Myocyte (in vitro differentiated cells): ENCODE data around the gene MYCBP. TPM values are rescaled to one million over a fixed set of nuclear protein-coding genes. Genes with fewer than 3 reads are reported as not detected.
"Not testable (repeated sequence)": the region's sequence is repeated elsewhere in the genome, so short reads cannot be mapped to it uniquely, and the experiment has no call there.

Experiments
- DNase-seq: peaks from one replicate; pipeline ENCODE4 v3.0.0-alpha.2; 2012; ENCODE audit warnings: low read depth
- total RNA-seq: library from RNA; depleted of rRNA; stranded (reverse); fragments of >200 nt; gene quantifications from 2 replicates; pipeline ENCODE4 v1.2.3, GENCODE V29; 2014

MYCBP gene
- total RNA-seq, 1 donor from 2014 or later = 23.8 TPM

GRCh38 chr1:38870996-38871395 is 2.2 kb downstream of the MYCBP start:
- DNase-seq = no peak

GRCh38 chr1:38867208-38867607 is 5.9 kb downstream of the MYCBP start:
- no peak for DNase-seq

GRCh38 chr1:38865112-38865715 is 7.9 kb downstream of the MYCBP start:
- DNase-seq = no peak

DNA sequence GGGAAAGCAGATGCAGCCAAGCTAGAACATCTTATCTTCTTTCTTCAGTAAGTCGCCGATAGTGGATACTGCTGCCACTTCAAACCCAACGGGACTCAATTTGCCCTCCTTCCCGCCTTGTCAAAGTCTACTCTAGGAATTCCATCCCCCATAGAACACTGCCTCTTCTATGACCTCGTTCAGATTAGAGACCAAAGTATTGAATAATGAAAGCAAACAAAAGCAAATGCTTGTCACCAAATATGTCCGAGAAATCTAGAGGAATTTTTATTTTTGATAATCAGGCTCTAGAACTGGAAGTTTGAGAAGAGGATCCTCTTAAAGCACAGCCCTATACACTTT is 12.7 kb downstream of the MYCBP start:
- DNase-seq = no peak

DNA sequence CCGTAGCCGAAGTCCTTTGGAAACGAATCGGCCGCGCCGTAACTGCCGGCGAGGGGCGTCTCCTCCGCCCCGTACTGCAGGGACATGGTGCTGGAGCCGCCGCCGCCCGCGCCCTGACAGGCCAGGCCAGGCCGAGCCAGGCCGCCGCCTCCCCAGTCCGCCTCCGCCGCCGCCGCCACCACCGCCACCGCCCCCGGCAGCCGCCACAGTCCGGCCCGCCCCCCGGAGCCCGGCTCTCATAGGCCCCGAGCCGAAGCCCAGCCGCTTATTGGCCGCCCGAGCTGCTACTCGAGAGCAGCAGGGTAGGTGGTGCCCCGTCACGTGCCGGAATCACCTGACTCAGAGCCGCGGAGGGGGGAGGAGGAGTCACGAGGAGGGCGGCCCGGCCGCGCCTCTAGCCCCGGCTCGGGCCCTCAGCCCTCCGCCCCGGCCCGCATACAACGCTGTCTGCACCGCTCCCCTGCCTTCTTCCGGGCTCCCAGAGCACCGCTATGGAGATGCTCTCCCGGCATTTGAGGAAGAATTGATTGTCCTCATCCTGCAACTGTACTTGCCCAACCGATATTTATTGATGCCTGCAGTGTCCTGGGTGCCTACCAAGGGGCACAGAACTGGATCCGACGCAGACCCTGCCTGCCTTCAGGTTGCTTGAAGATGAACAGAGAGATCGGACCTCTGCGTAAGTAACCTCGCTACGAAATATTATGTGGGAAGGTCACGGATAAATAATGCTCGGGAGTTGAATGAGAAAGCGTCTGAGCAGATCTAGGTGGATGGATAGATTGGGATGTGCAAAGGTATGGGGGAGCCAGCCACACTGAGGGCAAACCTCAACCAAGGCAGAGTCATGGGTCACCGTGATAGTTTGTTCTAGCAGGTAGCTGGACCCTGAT is 13.3 kb downstream of the MYCBP start, which contains the start of gene RRAGC:
RRAGC (minus strand) TSS at position 212 of the 893 bp plus-strand sequence; CDS start at position 86, 126 bp downstream.
- DNase-seq = peak; percentile 99

GRCh38 chr1:38858833-38859560 is 14.2 kb downstream of the MYCBP start:
- DNase-seq = peak; percentile 47

DNA sequence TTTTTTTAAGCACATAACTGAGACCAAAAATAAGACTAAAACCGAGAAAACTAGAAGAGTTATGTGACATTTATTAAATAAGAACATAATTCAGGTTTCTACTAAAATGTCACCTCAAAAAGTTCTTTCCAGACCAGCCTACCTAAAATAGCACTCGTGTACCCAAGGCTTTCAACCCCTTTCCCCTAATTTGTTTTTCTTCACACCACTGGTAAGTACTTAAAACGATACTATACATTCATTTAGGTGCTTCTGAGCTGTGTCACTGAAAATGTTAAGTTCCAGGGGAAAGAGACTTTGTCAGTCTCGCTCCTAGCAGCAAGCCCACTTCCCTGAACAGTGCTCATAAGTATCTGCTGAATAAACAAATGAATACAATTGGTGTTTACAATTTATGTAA is 20.4 kb downstream of the MYCBP start:
- no peak for DNase-seq

DNA sequence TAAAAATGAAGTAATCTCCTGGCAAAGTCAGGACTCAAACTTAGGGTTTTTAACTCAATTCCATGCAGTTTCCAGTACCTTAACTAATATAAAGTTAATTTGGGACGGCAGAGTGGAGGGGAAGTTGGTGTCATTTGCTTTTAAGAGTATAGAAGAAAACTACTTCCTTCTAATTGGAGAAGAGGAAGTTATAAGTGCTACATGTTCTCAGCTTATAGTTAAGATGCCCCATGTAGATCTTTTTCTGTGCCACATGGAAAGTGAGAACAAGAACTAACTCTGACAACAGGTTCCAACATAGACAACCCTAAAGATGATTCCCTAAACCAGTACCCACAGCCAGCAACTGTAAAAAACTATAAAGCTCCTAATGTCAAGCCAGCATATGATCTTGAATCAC is 25.1 kb downstream of the MYCBP start:
- no peak for DNase-seq

DNA sequence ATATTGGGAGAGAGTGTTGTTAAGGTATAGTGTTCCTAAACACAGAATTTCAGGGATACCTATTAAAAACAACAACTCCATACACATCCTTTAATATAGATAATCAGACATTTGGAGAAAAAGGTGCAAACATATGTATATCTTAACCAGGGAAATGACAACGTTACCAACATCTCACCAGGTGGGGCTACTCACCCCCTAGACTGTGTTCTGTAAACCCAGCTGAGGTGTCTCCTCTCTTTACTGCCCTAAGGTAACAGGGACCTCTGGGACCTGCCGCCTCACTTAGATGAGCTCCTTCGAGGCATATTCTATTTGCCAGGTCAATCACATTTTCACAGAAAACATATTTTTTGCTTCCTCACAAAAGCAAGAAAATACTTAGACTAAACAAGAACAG is 26.9 kb downstream of the MYCBP start:
- no peak for DNase-seq

DNA sequence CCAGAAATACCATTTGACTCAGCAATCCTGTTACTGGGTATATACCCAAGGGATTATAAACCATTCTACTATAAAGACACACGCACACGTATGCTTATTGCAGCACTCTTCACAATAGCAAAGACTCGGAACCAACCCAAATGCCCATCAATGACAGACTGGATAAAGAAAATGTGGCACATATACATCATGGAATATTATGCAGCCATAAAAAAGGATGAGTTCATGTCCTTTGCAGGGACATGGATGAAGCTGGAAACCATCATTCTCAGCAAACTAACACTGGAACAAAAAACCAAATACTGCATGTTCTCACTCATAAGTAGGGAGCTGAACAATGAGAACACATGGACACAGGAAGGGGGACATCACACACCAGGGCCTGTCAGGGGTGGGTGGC is 28.1 kb downstream of the MYCBP start:
- DNase-seq = not testable (repeated sequence)

GRCh38 chr1:38840281-38840680 is 32.9 kb downstream of the MYCBP start:
- no peak for DNase-seq

GRCh38 chr1:38839363-38839762 is 33.8 kb downstream of the MYCBP start:
- DNase-seq = peak; percentile 39

DNA sequence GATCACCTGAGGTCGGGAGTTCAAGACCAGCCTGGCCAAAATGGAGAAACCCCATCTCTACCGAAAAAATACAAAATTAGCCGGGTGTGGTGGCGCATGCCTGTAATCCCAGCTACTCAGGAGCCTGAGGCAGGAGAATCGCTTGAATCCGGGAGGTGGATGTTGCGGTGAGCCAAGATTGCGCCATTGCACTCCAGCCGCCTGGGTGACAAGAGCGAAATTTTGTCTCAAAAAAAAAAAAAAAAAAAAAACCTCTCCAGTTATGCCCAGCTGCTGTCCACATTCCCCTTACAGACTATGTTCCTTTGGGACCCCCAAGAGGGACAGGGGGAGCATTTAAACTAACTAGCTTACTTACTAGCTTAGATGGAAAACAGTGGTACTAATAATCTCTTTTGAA is 36.8 kb downstream of the MYCBP start:
- DNase-seq = not testable (repeated sequence)

DNA sequence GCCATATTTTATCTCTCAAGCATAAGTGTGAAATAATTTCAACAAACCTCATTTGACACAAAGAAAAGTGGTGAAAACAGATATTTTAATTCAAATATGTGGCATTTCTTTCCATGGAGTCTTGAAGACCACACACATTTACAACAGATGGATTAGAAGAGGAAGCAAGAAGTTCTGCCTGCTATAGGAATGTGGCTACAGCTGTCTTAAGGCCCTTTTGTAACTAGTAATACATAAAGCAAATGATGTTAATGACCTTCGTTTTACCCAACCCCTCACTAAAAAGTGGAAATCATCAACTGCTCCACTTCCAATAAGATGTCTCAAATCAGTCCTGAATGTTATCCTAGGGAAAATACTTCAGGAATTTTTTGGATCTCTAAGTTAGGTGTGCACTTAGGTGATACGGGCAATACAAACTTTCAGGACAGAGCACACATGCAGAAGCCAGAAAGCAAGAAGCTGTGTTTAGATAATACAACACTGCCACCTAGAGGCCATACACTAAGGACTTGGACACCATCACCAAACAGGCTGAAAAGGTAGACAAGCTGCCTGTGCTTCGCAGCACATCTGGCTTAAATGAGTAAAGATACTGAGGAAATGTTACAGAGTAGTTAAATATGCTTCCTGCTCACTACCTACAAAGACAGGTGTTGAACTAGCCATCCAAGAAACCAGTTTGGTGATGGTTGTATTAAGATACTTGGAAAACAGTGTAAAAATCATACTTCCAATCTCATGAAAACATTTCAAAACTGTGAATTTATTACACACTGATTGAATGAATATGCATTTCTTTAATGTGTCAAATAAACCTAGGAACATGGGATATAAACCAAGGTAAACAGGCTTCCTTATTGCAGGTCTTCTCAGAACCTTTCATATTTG is 38.0 kb downstream of the MYCBP start:
- peak; percentile 83 for DNase-seq

GRCh38 chr1:38834221-38834782 is 38.8 kb downstream of the MYCBP start:
- no peak for DNase-seq

DNA sequence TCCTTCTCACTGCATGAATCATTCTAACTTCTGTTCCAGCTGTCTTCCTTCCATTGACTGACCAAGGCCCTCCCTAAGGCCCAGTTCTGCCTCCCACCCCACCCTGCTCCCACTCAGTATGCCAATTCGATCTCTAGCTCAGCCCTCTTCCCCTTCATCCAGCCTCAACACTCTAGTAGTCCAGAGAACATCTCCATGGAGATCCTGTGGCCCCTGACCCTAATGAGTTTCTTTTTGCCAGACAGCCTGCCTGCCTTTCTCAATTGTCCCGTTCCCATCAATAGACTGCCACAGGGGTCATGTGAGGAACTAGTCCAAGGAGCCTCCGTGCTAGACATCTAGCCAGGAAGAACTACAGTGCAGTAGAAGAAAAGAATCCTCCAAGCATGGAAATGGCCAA is 40.0 kb downstream of the MYCBP start:
- DNase-seq = no peak

DNA sequence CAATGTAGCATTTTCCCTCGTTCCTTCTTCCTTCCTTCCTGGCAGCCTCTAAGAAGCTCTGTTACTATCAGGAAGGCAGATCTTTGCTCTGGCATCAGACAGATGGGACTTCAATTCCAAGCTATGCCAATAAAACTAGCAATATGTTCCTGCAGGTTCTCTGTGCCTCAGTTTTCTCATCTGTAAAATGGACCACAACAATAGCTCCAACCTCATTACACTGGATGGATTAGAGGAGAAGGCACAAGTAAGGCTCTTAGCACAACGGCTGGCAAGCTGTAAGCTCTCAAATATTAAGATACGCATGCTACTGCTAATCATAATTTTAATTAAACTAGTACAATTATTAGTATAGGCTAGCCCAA is 40.8 kb downstream of the MYCBP start:
- no peak for DNase-seq

GRCh38 chr1:38831731-38832369 is 41.3 kb downstream of the MYCBP start:
- DNase-seq = peak; percentile 23

- no peak for DNase-seq
Observed at GRCh38 chr1:38829368-38829767, 43.8 kb downstream of the MYCBP start.

DNA sequence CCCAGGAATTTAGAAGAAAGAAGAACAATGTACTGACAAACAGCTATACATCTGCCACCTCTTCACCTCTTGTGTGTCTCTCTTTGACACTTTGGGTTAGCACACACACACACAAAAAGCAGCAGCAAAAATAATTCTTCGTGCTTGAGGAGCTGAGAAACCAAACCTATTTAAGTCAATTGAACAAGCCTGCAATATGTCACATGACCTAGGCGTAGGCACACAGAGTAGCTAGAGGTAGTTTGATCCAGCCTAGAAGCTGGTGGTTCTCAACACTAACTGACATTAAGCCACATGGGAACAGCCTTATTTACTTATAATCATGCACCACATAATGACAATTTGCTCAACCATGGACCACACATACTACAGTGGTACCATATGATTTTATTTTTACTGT is 45.8 kb downstream of the MYCBP start:
- DNase-seq = no peak
